ENCODE data around the gene FGF14. TPM values are rescaled to one million over a fixed set of nuclear protein-coding genes. Genes with fewer than 3 reads are reported as not detected.

Gene FGF14
- total RNA-seq, 1 donor from 2014 or later = 2.9 TPM

- no peak overlapping the region for H3K27ac ChIP-seq (replicated peaks)
- intact Hi-C loops (cut with micrococcal nuclease) = no loop called here
- TF ChIP-seq CTCF (IDR thresholded peaks at IDR 0.05; ENCODE audit: borderline replicate concordance) = no peak
- H3K4me1 ChIP-seq = no peaks in the 10 kb centered on the region
- no peak overlapping the region for H3K4me3 ChIP-seq
- H3K9me3 ChIP-seq (replicated peaks) = no peaks in the 10 kb centered on the region
- no peak for DNase-seq
- H3K36me3 ChIP-seq = no peaks in the 10 kb centered on the region
- H3K27me3 ChIP-seq (ENCODE audit: low read depth) = no peaks in the 10 kb centered on the region
These were observed 621.6 kb downstream of the FGF14 start for GRCh38 chr13:101780211-101780610.

GRCh38 chr13:101779147-101779546 is 622.7 kb downstream of the FGF14 start:
- no peak for TF ChIP-seq CTCF (IDR thresholded peaks at IDR 0.05; ENCODE audit: borderline replicate concordance)
- no peaks in the 10 kb centered on the region for H3K9me3 ChIP-seq (replicated peaks)
- no peaks in the 10 kb centered on the region for H3K4me1 ChIP-seq
- no peaks in the 10 kb centered on the region for H3K36me3 ChIP-seq
- H3K4me3 ChIP-seq = no peak overlapping the region
- H3K27me3 ChIP-seq (ENCODE audit: low read depth) = no peaks in the 10 kb centered on the region
- intact Hi-C loops (cut with micrococcal nuclease) = no loop called here
- DNase-seq = no peak
- H3K27ac ChIP-seq (replicated peaks) = no peak overlapping the region

GRCh38 chr13:101775267-101775666 is 626.6 kb downstream of the FGF14 start:
- Histone ChIP-seq H3K4me1 (no peaks in the 10 kb centered on the region), H3K9me3 (replicated peaks) (no peaks in the 10 kb centered on the region), H3K4me3 (no peak overlapping the region), H3K27ac (replicated peaks) (no peak overlapping the region), H3K27me3 (ENCODE audit: low read depth) (no peaks in the 10 kb centered on the region), H3K36me3 (no peaks in the 10 kb centered on the region)
- intact Hi-C loops (cut with micrococcal nuclease) = no loop called here
- no peak for TF ChIP-seq CTCF (IDR thresholded peaks at IDR 0.05; ENCODE audit: borderline replicate concordance)
- DNase-seq = no peak

- H3K4me1 ChIP-seq = no peaks in the 10 kb centered on the region
- DNase-seq = no peak
- intact Hi-C loops (cut with micrococcal nuclease) = no loop called here
- no peaks in the 10 kb centered on the region for H3K27me3 ChIP-seq (ENCODE audit: low read depth)
- no peak overlapping the region for H3K27ac ChIP-seq (replicated peaks)
- no peaks in the 10 kb centered on the region for H3K36me3 ChIP-seq
- TF ChIP-seq CTCF (IDR thresholded peaks at IDR 0.05; ENCODE audit: borderline replicate concordance) = no peak
- no peaks in the 10 kb centered on the region for H3K9me3 ChIP-seq (replicated peaks)
- no peak overlapping the region for H3K4me3 ChIP-seq
These were observed 627.5 kb downstream of the FGF14 start for GRCh38 chr13:101774393-101774792.

GRCh38 chr13:101773062-101773461 is 628.8 kb downstream of the FGF14 start:
- H3K27me3 ChIP-seq (ENCODE audit: low read depth) = no peaks in the 10 kb centered on the region
- H3K9me3 ChIP-seq (replicated peaks) = no peaks in the 10 kb centered on the region
- no peak for TF ChIP-seq CTCF (IDR thresholded peaks at IDR 0.05; ENCODE audit: borderline replicate concordance)
- no peaks in the 10 kb centered on the region for H3K36me3 ChIP-seq
- no peaks in the 10 kb centered on the region for H3K4me1 ChIP-seq
- intact Hi-C loops (cut with micrococcal nuclease) = no loop called here
- H3K4me3 ChIP-seq = no peak overlapping the region
- no peak for DNase-seq
- H3K27ac ChIP-seq (replicated peaks) = no peak overlapping the region

- intact Hi-C loops (cut with micrococcal nuclease) = no loop called here
- H3K4me3 ChIP-seq = no peak overlapping the region
- no peak for DNase-seq
- no peak for TF ChIP-seq CTCF (IDR thresholded peaks at IDR 0.05; ENCODE audit: borderline replicate concordance)
- H3K27ac ChIP-seq (replicated peaks) = no peak overlapping the region
- H3K4me1 ChIP-seq = no peaks in the 10 kb centered on the region
- peaks cover 3% of the 10 kb centered on the region for H3K9me3 ChIP-seq (replicated peaks)
- H3K36me3 ChIP-seq = no peaks in the 10 kb centered on the region
- H3K27me3 ChIP-seq (ENCODE audit: low read depth) = no peaks in the 10 kb centered on the region
These were observed 634.7 kb downstream of the FGF14 start for GRCh38 chr13:101767131-101767530.
